BE2C (cell line): Measurements from ENCODE around the gene KCNE4.

Experiments used
- DNase-seq: peaks from one replicate; pipeline ENCODE4 v3.0.0-alpha.2; 2020
- H3K27me3 ChIP-seq: fragments of 250-450 bp; sonication (Bioruptor Pico); 2 replicates; pipeline ENCODE4 v1.5.1; 2020; ENCODE audit warnings: mild to moderate bottlenecking
- H3K36me3 ChIP-seq: fragments of 250-450 bp; sonication (Bioruptor Pico); 2 replicates; pipeline ENCODE4 v1.5.1; 2020; ENCODE audit warnings: mild to moderate bottlenecking
- H3K4me1 ChIP-seq: fragments of 250-450 bp; sonication (Bioruptor Pico); 2 replicates; pipeline ENCODE4 v1.5.1; 2020
- H3K4me3 ChIP-seq: 2 replicates; pipeline ENCODE4 v1.5.1; 2011; ENCODE audit warnings: low read depth, low read length
- H3K9me3 ChIP-seq: fragments of 250-450 bp; sonication (Bioruptor Pico); 2 replicates; pipeline ENCODE4 v1.5.1; 2020
- CTCF ChIP-seq: IDR thresholded peaks from 2 replicates; pipeline ENCODE4 v1.5.1; 2012; ENCODE audit warnings: mild to moderate bottlenecking, low read depth, low read length

KCNE4 gene

GRCh38 chr2:223101340-223102039 lies 49.5 kb downstream of the KCNE4 start:
- DNase-seq: peak; percentile 69
- no peak overlapping the region for H3K4me3 ChIP-seq
- H3K4me1 ChIP-seq: peaks cover 16% of the 10 kb centered on the region
- no peaks in the 10 kb centered on the region for H3K9me3 ChIP-seq
- H3K36me3 ChIP-seq: no peaks in the 10 kb centered on the region
- peak; percentile 88 for TF ChIP-seq CTCF
- H3K27me3 ChIP-seq: no peaks in the 10 kb centered on the region

GRCh38 chr2:223102040-223102400 lies 50.0 kb downstream of the KCNE4 start:
- H3K36me3 ChIP-seq: no peaks in the 10 kb centered on the region
- peak; percentile 44 for DNase-seq
- no peak overlapping the region for H3K4me3 ChIP-seq
- TF ChIP-seq CTCF: no peak
- no peaks in the 10 kb centered on the region for H3K27me3 ChIP-seq
- no peaks in the 10 kb centered on the region for H3K9me3 ChIP-seq
- H3K4me1 ChIP-seq: peaks cover 16% of the 10 kb centered on the region

GRCh38 chr2:223102450-223102849 lies 50.5 kb downstream of the KCNE4 start:
- no peak for DNase-seq
- Histone ChIP-seq H3K4me1 (peaks cover 16% of the 10 kb centered on the region), H3K4me3 (no peak overlapping the region), H3K36me3 (no peaks in the 10 kb centered on the region), H3K27me3 (no peaks in the 10 kb centered on the region), H3K9me3 (no peaks in the 10 kb centered on the region)
- TF ChIP-seq CTCF: no peak

GRCh38 chr2:223104336-223105132 lies 52.5 kb downstream of the KCNE4 start:
- TF ChIP-seq CTCF: no peak

More at GRCh38 chr2:223104336-223105132, 52.5 kb downstream of the KCNE4 start:
- H3K27me3 ChIP-seq: no peaks in the 10 kb centered on the region
- H3K4me1 ChIP-seq: peaks cover 16% of the 10 kb centered on the region
- no peak overlapping the region for H3K4me3 ChIP-seq
- H3K36me3 ChIP-seq: no peaks in the 10 kb centered on the region
- DNase-seq: no peak
- H3K9me3 ChIP-seq: no peaks in the 10 kb centered on the region
